ENCODE measurements around the gene SLCO4A1.
A peak's percentile ranks its signal among the peaks of the same experiment; 100 is the strongest.

Gene SLCO4A1

DNA sequence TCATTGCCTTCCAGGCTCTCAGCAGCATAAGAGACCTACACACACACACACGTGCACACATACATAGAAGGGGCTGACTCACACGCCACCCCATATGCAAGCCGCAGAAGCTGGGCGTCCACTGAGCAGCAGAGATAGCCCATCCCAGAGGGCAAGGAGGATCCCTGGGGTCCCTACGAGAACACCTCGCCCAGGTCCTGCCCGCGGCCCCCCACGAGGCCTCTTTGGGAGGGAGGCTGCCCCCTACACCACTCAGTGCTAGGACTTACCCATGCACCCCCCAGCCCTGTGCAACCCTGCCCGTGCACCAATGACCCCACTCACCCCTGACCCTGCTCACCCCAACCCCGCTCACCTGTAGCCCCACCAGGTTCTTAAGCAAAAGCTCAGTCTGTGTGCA, 45.8 kb downstream of the SLCO4A1 start:
- no peak for DNase-seq

DNA sequence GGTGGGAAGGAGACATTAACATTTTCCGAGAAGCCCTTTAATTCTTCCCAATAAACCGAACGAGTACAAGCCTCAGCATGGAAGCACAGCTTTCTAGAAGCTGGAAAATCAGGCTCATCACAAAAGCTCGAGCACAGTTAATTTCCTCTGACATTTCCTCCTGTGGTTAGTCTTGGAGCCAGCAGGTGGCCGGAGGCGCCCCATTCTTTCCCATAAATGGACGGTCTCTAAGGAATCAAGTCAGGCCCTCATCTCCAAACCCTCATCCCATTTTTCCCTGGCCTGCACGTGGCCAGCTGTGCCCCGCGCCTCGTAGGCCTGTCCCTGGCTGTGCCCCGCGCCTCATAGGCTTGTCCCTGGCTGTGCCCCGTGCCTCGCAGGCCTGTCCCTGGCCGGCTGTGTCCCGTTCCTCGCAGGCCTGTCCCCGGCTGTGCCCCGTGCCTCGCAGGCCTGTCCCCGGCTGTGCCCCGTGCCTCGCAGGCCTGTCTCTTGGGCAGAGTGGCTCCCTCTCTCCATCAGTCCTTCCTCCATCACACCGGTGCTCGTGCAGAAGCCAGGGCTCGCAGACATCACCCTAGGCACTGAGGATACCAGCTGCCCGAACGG, 46.7 kb downstream of the SLCO4A1 start:
- no peak for DNase-seq

DNA sequence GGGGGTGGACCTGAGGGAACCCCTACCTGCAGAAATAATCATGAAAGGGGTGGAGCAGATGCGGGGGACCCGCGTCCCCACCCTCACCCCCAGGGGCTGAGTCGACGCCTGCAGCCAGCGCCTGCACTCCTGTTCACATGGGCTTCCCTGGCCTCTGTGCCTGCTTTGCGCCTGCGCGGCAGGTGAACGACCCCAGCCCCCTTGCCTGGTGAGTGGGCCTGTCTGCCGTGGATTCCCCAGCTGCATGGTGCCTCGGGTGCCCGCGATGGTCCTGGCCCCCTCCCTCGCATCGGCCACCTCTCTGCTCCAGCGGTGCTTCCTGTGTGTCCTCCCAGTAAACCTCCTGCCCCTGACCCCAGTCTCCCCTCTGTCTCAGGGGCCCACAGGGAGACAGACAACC, 47.6 kb downstream of the SLCO4A1 start:
- no peak for DNase-seq

DNA sequence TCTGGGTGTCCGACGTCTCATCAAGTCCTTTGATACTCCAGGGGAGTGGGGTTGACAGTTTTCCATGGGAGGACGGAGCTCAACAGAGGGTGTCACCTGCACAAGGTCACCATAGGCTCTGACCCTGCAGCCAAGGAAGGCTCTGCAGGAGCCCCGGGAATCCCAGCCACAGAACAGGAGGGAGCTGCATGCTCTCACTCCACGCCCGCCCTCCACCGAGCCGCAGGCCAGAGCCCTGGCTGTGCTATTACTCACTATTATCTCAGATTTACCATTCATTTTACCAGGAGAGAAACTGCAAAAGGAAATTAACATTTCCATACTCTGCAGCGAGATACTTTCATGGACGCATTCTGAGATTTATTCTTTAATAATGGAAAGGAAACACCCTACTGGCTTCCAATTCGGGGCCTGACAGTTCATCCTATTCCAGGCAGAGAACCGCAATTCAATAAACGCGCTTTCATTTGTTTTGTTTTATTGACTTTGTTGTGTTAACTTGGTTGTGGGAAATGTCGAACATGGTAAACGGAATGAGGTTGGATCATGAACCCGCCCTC, 48.0 kb downstream of the SLCO4A1 start:
- DNase-seq = no peak

DNA sequence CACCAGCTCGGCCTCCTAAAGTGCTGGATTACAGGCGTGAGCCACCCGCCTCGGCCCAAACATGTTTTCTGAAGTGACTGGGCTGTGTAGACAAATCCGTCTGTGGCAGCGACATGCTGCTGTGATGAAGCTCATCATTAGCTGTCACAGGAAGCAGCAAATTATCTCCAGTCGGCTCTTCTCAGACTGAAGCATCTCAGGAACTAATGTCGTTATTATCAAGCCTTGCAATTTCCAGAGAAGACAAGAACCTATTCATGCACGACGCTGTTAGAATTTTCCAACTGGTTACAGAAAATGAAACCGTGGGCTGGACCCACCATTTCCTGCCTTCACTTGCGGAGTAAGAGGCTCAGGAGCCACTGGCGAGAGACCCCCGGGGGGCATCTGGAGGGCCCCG, 49.2 kb downstream of the SLCO4A1 start:
- DNase-seq = no peak

DNA sequence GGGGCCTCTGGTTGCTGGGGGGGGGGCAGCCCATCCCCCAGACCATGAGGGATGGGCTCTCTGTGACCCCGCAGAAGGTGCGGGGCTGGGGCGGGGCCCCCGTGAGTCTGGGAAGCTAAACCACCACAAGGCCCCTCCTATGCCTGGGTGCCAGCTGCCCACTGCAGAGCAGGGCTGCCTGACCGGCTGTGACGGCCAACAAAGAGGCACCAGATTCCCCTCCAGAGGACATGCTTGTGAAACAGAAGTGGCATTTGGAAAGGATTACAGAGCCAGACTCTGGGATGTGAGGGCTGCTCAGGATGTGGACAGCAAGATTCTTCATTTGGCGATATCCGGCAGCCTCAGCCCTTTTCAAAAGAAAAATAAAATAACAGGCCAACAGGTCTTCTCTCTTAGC, 49.9 kb downstream of the SLCO4A1 start:
- DNase-seq = no peak

DNA sequence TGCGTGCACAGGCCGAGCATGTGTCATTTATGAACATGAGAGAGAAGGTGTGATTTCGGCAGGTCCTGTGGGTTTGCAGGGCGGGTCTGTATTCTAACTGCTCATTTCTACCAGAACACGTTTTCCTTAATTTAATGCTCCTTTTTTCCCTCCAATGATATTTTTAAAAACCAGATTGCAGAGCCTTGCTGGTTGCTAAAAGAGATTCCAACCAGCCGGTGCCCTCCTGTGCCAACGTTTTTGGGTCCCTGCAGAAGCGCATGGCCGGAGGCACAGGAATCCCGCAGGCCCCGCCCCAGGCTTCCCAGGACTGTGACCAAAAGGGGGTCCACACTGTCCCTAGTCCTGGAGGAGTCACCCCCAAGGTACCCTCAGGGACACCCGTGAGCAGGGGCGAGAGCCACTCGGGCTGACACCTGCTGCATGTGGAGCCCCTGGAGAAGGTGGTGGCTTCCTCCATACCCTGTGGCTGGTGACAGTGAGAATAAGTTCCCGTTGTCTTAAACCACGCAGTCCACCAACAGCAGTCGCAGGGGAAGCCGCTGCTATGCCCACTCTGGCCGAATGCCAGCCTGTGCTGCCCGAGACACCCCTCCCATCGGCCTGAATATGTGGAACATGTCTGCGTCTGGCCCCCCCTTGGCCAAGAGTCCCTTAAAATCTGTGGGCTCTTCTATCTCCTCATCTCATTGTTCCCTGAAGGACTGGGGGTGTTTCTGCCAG, 50.7 kb downstream of the SLCO4A1 start:
- no peak for DNase-seq

DNA sequence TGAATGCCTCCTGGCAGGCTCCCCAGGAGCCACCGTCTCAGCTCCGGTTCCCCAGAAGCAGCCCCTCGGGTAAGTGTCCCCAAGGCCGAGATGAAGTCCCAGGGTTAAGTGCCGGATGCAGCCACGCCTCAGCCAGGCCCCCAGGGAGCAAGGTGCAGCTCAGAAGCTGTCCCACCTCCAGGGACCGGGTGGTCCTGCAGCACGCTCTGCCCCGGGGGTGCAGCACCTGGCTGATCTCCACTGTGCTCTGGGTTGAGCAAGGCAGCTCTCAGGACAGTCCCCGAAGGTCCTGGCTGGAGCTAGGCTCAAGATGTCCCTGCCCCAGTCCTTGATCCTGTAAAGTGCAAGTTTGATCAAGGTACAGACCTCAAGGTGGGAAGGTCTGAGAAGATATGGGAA, 51.2 kb downstream of the SLCO4A1 start:
- DNase-seq = no peak

DNA sequence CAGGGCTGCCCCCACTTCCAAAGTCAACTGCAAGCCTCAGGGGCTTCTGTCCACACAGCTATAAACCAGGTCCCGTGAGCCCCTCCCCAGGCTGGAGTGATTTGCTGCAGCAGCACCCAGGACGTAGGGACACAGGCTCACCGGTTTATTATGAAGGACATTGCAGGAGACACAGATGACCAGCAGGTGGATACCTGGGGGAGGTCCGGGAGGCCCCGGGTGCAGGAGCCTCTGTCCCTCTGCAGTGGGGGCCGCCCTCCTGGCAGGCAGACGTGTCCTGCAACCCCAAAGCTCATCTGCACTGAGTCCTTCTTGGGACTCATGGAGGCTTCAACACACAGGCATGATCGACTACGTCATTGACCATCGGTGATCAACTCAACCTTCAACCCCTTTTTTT, 51.8 kb downstream of the SLCO4A1 start:
- no peak for DNase-seq

DNA sequence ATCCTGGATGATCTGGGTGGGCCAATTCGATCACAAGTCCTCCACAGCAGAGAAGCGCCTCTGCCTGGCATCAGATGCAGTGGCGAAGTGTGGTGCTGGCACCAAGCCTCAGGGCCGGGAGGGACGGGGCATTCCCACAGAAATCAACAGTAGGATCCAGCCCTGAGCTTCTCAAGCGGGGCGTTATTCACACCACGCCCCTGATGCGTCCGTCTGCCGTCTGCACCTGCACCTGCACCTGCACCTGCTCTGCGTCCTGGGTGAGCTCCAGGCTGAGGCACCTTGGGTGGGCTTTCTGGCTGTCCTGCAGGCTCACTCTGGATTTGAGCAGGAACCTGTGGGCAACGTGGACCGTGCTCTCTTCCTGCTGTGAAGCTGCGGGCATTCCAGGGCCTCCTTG, 52.6 kb downstream of the SLCO4A1 start:
- no peak for DNase-seq

DNA sequence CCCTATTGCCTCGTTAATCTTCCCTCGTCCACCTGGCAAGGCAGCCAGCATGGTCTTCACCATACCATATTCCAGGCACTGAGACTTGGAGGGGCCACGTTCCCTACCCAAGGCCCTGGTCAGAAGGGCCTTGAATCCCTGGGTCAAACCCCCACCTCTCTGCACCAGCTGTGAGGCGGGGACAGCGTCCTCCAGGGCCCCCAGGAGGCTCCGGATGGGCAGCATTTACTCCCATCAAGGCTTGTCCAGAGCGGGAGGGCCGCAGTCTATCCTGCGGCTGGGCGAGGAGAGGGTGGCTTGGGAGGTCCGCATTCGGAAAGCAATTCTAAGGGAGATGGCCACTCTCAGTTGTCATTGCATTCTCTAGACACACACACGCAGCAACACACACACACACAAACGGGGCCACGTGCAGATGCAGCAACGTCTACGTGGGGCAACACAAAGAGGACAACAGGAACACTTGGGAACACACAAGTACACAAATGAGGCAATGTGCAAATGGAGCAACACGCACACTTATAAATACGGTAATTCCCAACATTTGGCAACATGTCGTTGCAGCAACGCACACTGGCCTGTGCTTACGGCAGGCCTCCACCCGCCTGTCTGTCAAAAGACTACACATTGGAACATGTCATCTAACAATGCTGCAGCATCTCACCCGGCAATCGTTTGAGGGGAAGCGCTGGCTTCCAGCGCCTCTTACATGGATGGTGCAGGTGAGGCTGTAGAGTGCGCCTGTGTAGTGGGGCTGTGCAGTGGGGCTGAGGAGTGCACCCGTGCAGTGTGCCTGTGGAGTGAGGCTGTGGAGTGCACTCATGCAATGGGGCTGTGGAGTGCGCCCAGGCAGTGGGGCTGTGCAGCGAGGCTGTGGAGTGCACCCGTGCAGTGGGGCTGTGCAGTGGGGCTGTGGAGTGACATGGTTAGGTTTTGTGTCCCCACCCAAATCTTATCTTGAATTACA, 53.4 kb downstream of the SLCO4A1 start:
- DNase-seq = no peak

DNA sequence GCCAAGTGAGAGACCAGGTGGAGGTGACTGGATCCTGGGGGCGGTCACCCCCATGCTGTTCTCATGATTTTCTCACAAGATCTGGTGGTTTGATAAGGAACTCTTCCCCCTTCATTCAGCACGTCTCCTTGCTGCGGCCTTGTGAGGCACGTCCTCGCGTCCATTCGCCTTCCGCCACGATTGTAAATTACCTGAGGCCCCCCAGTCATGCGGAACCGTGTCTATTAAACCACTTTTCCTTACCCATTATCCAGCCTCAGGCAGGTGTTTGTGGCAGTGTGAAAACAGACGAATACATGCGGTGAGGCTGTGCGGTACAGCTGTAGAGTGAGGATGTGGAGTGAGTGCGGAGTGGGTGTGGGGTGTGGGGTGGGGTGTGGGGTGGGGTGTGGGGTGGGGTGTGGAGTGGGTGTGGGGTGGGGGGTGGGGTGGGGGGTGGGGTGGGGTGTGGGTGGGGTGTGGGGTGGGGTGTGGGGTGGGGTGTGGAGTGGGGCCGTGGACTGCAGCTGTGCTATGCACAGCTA, 54.2 kb downstream of the SLCO4A1 start:
- DNase-seq = no peak

DNA sequence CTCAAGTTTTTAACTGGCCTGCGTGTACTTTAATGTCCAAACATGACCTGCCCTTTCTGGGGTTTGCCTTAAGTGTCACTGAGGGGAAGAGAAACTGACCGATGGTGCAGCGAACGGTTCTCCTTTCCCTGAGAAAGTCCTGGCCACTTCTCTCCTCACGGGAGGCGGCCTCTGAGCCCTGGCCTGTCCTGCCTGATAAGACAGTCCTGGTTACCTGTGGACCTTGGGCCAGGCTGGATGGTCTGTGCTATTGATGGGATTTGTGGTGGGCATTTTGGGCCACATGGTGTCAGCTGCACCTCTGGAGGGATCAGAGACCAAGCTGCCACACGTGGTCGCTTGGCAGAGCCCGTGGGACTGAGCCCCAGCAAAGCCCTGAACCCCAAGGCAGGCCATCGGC, 54.7 kb downstream of the SLCO4A1 start:
- DNase-seq = no peak

DNA sequence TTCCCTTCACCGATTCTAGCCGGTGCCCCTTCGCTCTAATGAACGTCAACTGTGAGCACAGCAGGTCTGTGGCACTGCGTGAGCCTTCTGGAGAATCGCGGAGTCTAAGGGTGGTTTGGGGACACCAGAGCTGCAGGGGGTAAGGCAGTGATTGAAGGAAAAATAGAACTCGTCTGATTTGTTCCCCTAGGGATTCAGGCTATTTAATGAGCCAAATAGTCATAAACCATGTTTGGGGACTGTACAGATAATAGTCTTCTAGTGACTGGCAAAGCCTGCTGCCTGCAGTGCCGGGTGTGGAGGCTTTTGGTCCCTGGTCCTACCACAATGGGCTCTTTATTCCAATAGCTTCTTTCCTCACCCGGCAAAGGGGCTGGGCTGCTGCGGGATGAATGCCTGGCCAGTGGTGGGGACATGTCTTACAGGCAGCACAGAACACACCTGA, 55.2 kb downstream of the SLCO4A1 start:
- DNase-seq = peak; percentile 51

DNA sequence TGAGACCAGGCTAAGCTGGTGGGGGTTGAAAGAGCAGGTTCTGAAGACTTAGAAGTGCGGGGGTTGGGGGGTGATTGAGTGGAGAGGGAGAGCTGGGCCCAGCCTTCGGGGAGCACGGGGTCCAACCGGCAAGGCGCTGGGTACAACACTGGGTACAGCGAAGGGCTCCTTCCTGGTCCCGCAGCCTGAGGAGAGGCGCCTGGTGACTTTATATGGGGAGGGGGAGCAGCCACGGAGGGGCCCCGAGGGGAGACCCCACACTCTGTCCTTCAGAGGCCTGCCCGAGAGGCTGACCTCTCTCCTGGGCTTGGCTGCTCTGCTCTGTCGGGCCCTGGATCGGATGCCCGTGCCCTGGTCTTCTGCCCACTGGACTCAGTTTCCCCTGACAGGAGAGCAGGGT, 55.9 kb downstream of the SLCO4A1 start:
- no peak for DNase-seq

DNA sequence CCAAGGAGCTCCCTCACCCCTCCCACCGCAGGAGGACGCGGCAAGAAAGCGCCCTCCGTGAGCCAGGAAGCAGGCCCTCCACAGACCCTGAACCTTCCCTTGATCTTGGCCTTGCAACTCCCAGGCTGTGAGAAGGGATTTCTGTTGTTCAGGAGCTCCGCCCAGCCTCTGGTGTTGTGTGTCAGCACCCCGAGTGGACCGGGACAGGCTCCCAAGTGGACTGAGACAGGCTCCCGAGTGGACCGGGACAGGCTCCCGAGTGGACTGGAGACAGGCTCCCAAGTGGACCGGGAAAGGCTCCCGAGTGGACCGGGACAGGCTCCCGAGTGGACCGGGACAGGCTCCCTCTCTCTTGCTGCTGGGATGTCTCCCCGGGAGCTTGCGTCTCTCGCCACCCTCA, 57.0 kb downstream of the SLCO4A1 start:
- no peak for DNase-seq

DNA sequence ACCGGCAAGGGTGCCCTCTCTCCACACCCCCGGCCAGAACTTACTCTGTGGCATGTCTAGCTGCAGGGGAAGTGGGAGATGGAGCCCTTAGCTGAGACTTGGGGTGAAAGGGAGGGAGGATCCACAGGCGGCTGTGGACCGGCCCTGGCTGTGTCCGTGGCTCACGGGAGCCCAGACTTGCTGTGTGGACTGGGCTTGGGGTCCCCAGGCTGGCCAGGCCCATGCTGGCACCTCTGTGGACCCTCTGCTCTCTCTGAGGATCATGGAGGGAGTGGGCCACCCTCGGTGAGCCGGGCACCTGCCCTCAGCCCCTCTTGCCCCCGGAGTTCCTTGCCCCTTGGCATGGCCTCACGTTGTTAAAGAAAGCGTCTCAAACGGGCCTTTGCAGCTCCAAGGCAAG, 57.4 kb downstream of the SLCO4A1 start:
- DNase-seq = no peak

DNA sequence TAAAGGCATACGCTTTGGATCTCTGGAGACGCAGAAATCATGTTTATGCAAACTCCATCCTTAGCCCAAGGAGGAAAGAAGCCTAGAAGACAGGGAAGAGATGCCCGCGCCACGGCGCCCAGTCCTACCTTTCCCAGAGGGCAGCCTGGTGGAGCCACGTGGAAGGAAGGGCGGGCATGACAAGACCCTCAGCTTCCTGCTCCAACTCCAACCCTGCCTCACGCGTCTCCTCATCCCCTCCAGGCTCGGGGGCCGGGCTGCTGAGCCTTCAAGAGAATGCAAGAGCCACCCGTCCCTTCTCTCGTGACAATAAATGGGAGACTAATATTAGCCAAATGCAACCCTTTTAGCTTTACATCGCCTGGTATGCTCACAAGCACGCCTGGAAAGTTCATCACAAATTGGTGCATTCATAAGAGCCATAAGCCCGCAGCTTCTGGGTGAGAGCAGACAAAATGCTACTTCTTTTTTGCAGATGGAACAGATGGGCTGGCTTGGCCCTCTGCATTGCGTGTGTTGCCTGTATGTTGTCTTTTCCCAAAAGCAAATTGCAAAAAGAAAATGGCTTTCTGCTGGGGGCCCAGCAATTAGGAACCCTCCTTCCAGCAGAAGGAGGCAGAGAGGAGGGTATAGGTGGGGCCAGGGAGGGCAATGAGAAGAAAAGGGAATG, 58.1 kb downstream of the SLCO4A1 start:
- DNase-seq = peak; percentile 48

DNA sequence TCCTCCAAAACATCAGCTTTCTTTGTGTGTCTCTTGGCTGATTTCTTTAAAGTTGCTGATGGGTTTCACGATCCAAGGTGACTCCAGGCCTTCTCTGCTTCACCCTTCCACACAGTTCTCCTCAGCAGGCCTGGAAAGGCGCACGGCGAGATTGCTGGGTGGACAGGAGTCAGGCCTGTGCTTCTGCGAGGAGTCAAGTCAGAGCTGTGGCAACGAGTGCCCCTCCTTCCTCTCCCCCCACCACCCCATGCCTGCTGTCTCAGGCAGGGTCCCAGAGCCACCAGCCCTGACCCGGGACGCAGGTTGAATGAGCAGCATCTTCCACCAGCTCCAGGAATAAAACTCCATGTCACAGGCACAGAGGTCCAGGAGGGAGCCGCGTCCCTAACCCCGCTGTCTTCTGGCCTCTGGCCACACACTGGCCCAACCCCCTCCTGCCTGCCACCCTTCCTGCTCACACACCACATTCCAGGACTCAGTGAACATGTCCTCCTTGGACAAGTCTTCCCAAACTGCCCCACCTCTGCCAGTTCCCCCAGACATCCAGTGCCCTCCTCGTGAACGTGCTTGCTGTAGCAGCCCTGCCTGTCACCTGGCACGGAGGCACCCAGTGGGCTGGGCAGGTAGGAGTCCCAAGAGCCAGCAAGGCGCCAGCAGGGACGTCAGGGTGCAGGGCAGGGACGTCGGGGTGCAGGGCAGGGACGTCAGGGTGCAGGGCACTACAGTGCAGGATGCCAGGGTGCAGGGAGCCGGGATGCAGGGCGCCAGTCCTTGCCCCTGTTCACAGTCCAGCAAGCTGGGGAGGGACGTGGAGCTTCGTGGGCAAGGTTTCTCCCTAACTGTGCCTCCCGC, 59.1 kb downstream of the SLCO4A1 start:
- no peak for DNase-seq

DNA sequence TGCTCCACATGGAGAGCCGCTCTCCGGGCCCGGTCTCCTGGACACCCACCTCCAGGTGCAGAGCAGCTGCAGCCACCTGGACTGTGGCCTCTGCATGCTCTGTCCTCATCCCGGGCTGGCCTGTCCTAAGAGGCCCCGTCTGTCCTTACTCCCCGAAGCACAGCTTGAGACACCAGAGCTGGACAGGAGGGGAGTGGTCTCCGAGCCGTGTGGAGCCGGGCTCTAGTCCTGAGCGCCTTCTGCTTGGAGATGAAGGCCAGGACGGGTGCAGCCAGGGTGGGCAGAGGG, 59.7 kb downstream of the SLCO4A1 start:
- no peak for DNase-seq

DNA sequence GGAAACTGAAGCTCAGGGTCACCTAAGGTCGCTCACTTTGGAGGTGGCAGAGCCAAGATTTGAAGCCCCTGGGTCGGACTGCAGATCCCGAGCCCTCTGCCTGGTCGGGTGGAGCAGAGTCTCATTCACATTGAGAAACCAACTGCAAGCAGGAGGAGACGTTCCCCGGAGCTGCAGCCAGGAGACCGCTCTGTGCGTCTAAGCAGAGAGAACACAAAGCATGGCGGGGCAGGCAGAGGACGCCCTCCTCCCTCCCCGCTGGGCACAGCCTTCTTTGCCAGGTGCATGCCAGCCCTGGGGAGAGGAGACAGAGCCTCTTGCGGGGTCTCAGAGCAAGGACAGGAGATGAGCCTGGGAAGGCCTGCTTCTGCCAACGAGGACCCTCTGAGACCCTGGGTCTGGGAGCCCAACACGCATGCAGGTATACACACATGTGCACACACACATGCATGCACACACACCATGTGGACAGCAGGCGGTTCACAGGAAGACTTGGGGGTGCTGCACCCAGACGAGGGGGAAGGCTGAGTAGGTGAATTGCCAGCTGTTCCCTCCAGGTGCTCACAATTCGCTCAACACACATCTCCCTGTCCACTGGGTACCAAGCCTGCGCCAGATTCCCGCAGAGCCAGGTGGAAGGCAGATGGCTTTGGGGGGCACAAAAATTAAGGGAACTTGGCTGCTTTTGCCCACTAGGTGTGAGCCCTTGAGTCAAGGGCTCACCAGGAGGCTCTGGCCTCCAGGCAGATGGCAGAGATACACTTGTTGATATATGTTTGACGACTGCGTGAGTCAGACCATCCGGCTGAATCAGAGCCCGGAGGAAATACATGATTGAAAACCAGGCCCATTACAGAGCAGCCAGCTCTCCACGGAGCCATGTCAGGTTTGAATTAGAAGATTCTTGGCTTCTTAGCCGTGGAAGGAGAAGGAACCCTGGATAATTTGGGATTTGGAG, 60.9 kb downstream of the SLCO4A1 start:
- DNase-seq = peak; percentile 78
